ENCODE data around the gene LDAH. TPM values are rescaled to one million over a fixed set of nuclear protein-coding genes. Genes with fewer than 3 reads are reported as not detected.
"Not testable (repeated sequence)": the region's sequence is repeated elsewhere in the genome, so short reads cannot be mapped to it uniquely, and the experiment has no call there.

The LDAH gene
- total RNA-seq, 1 experiment from 2014 or later = 15.2 TPM

DNA sequence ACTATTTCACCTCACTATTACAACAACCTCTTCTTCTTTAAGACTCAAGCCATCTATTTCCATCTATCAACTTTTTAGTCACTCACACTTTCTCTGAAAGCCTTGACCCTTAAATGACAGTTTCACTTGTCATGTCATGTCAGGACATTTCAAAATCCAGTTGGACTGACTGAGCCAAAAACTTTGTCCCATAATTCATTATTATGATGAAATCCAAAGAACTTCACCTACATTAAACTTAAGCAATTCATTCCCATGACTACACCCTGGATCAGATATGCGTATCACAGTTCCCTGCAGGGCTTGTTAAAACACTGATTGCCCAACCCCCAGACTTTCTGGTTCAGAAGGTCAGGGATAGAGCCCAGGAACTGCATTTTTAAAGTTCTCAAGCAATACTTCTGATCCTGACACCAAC, 26.5 kb downstream of the LDAH start:
- Histone ChIP-seq H3K18ac (ENCODE audit: insufficient read length, low read depth, low read length) (no peak overlapping the region), H3K9ac (ENCODE audit: extremely low read depth, insufficient read length, low read length) (no peak overlapping the region), H2AK5ac (ENCODE audit: insufficient read length, low read length) (no peak overlapping the region), H3K23ac (ENCODE audit: insufficient read length, low read depth, low read length) (no peak overlapping the region), H3K23me2 (ENCODE audit: insufficient read length, low read depth, low read length, poor library complexity, severe bottlenecking) (no peaks in the 10 kb centered on the region), H4K91ac (ENCODE audit: insufficient read length, low read depth, low read length) (no peak overlapping the region), H2BK5ac (ENCODE audit: insufficient read length, low read length) (no peak overlapping the region), H3K4me1 (ENCODE audit: insufficient read depth, low read length) (no peaks in the 10 kb centered on the region; the same call in 1 of the 2 replicates), H3K79me2 (ENCODE audit: insufficient read depth, low read length) (no peaks in the 10 kb centered on the region), H3K4me2 (ENCODE audit: insufficient read depth, insufficient read length, low read length) (no peak overlapping the region), H2BK120ac (ENCODE audit: low read depth, low read length, poor library complexity, severe bottlenecking) (no peak overlapping the region), H2BK15ac (ENCODE audit: low read depth, low read length) (no peak overlapping the region), H3T11ph (ENCODE audit: low read length) (no peak overlapping the region), H3K56ac (ENCODE audit: insufficient read length, low read depth, low read length) (no peak overlapping the region), H3K27ac (ENCODE audit: insufficient read length, low read depth, low read length) (no peak overlapping the region), H3K14ac (ENCODE audit: insufficient read depth, low read length) (no peak overlapping the region), H2BK20ac (ENCODE audit: low read depth, low read length, poor library complexity, severe bottlenecking) (no peak overlapping the region), H4K5ac (ENCODE audit: insufficient read length, low read depth, low read length) (no peak overlapping the region), H3K4ac (ENCODE audit: low read depth, low read length) (no peak overlapping the region), H4K8ac (replicated peaks; ENCODE audit: insufficient read length, low read depth, low read length) (no peak overlapping the region), H3K79me1 (ENCODE audit: insufficient read depth, low read depth, low read length, poor library complexity, severe bottlenecking) (no peaks in the 10 kb centered on the region), H3K27me3 (ENCODE audit: insufficient read depth, low read length) (no peaks in the 10 kb centered on the region), H2AFZ (ENCODE audit: low read length) (no peak overlapping the region), H2BK12ac (ENCODE audit: insufficient read length, low read depth, low read length) (no peak overlapping the region), H4K20me1 (ENCODE audit: control insufficient read depth, insufficient read depth, insufficient read length) (no peaks in the 10 kb centered on the region), H3K9me3 (ENCODE audit: control insufficient read depth, low read depth, low read length) (no peaks in the 10 kb centered on the region)
- Mint-ChIP-seq H3K27ac (no peak overlapping the region), H3K4me3 (no peak overlapping the region), H3K27me3 (ENCODE audit: low read depth) (no peaks in the 10 kb centered on the region), H3K9me3 (peaks cover 10 to 16% of the 10 kb centered on the region in 2 experiments), H3K4me1 (peaks cover 14% of the 10 kb centered on the region in 2 experiments), H3K36me3 (ENCODE audit: insufficient read depth in 1 of 3, low read depth in 3 of 3) (peaks cover 18 to 31% (median 24%) of the 10 kb centered on the region in 3 experiments)
- WGBS (ENCODE audit: extremely low coverage, insufficient read length, low lambda C conversion rate) = no CpG with 5 or more reads among the region's 1 CpG
- TF ChIP-seq, protein P1, sequence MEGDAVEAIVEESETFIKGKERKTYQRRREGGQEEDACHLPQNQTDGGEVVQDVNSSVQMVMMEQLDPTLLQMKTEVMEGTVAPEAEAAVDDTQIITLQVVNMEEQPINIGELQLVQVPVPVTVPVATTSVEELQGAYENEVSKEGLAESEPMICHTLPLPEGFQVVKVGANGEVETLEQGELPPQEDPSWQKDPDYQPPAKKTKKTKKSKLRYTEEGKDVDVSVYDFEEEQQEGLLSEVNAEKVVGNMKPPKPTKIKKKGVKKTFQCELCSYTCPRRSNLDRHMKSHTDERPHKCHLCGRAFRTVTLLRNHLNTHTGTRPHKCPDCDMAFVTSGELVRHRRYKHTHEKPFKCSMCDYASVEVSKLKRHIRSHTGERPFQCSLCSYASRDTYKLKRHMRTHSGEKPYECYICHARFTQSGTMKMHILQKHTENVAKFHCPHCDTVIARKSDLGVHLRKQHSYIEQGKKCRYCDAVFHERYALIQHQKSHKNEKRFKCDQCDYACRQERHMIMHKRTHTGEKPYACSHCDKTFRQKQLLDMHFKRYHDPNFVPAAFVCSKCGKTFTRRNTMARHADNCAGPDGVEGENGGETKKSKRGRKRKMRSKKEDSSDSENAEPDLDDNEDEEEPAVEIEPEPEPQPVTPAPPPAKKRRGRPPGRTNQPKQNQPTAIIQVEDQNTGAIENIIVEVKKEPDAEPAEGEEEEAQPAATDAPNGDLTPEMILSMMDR (conservative IDR thresholded peaks at IDR 0.05) = no peak
- DNase-seq = no peak

DNA sequence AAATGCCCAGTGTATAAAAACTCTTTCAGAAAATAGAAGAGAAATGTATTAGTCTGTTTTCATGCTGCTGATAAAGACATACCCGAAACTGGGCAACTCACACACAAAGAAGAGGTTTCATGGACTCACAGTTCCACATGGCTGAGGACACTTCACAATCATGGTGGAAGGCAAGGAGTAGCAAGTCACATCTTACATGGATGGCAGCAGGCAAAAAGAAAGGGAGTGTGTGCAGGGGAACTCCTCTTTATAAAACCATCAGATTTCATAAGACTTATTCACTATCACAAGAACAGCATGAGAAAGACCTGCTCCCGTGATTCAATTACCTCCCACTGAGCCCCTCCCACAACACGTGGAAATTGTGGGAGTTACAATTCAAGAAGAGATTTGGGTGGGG, 29.0 kb downstream of the LDAH start:
- not testable (repeated sequence) for H3K27me3 Mint-ChIP-seq (ENCODE audit: low read depth)
- no CpG with 5 or more reads among the region's 3 CpGs for WGBS (ENCODE audit: extremely low coverage, insufficient read length, low lambda C conversion rate)
- H3K4me1 Mint-ChIP-seq = peaks cover 14% of the 10 kb centered on the region in 2 experiments

More for the DNA sequence above, 29.0 kb downstream of the LDAH start:
- not testable (repeated sequence) for H2BK12ac ChIP-seq (ENCODE audit: insufficient read length, low read depth, low read length); H4K5ac ChIP-seq (ENCODE audit: insufficient read length, low read depth, low read length); H2AFZ ChIP-seq (ENCODE audit: low read length); H3K9me3 ChIP-seq (ENCODE audit: control insufficient read depth, low read depth, low read length); H3K56ac ChIP-seq (ENCODE audit: insufficient read length, low read depth, low read length); H3K4me2 ChIP-seq (ENCODE audit: insufficient read depth, insufficient read length, low read length); H3K27me3 ChIP-seq (ENCODE audit: insufficient read depth, low read length); H4K20me1 ChIP-seq (ENCODE audit: control insufficient read depth, insufficient read depth, insufficient read length); H3K4me3 Mint-ChIP-seq; H3K4me1 ChIP-seq (ENCODE audit: insufficient read depth, low read length); H2BK120ac ChIP-seq (ENCODE audit: low read depth, low read length, poor library complexity, severe bottlenecking); H3K27ac Mint-ChIP-seq; H3K27ac ChIP-seq (ENCODE audit: insufficient read length, low read depth, low read length); H4K8ac ChIP-seq (replicated peaks; ENCODE audit: insufficient read length, low read depth, low read length); H4K91ac ChIP-seq (ENCODE audit: insufficient read length, low read depth, low read length); DNase-seq; H2AK5ac ChIP-seq (ENCODE audit: insufficient read length, low read length); H3K79me1 ChIP-seq (ENCODE audit: insufficient read depth, low read depth, low read length, poor library complexity, severe bottlenecking); H3K4ac ChIP-seq (ENCODE audit: low read depth, low read length); H3K14ac ChIP-seq (ENCODE audit: insufficient read depth, low read length); H3K79me2 ChIP-seq (ENCODE audit: insufficient read depth, low read length); H2BK5ac ChIP-seq (ENCODE audit: insufficient read length, low read length); H2BK15ac ChIP-seq (ENCODE audit: low read depth, low read length); H3K9ac ChIP-seq (ENCODE audit: extremely low read depth, insufficient read length, low read length); H2BK20ac ChIP-seq (ENCODE audit: low read depth, low read length, poor library complexity, severe bottlenecking); H3K23me2 ChIP-seq (ENCODE audit: insufficient read length, low read depth, low read length, poor library complexity, severe bottlenecking); H3K18ac ChIP-seq (ENCODE audit: insufficient read length, low read depth, low read length); H3K23ac ChIP-seq (ENCODE audit: insufficient read length, low read depth, low read length); H3T11ph ChIP-seq (ENCODE audit: low read length)
- Mint-ChIP-seq H3K9me3 (peaks cover 10 to 16% of the 10 kb centered on the region in 2 experiments), H3K36me3 (ENCODE audit: insufficient read depth in 1 of 3, low read depth in 3 of 3) (peaks cover 21 to 33% (median 24%) of the 10 kb centered on the region in 3 experiments)
